Measurements from ENCODE around the gene IQCK. TPM values are rescaled to one million over a fixed set of nuclear protein-coding genes. Genes with fewer than 3 reads are reported as not detected.

IQCK gene
- polyA plus RNA-seq, 3 donors = 0.52 to 1.2 (median 0.58) TPM

GRCh38 chr16:19712418-19713058, 5.5 kb upstream of the IQCK start:
- intact Hi-C loops (cut with micrococcal nuclease) = loop anchor here in 1 of 2 donors (10.0 kb wide), 1 partner anchor 648 kb away; the partner anchor contains the start of gene COQ7
- no peak for TF ChIP-seq CTCF (IDR thresholded peaks at IDR 0.05)
- H3K4me1 Mint-ChIP-seq = peaks cover 14% of the 10 kb centered on the region
- no peaks in the 10 kb centered on the region for H3K9me3 ChIP-seq (replicated peaks in 1 of 2; ENCODE audit: control insufficient read depth in 1 of 2, insufficient read depth in 1 of 2, low read length in 2 of 2)
- peaks cover 3% of the 10 kb centered on the region for H3K79me2 ChIP-seq (ENCODE audit: insufficient read depth, low read length)
- peaks cover 45 to 46% of the 10 kb centered on the region in 2 donors for H3K36me3 Mint-ChIP-seq
- H3K9ac ChIP-seq (ENCODE audit: insufficient read depth, low read length, poor library complexity, severe bottlenecking) = no peak overlapping the region
- H3K9me3 Mint-ChIP-seq = no peaks in the 10 kb centered on the region
- H3K4me3 Mint-ChIP-seq = no peak overlapping the region
- no peaks in the 10 kb centered on the region for H3K27me3 ChIP-seq (ENCODE audit: control insufficient read depth in 2 of 2, insufficient read depth in 2 of 2, low read length in 2 of 2)
- H3K27ac Mint-ChIP-seq = no peak overlapping the region
- H2AFZ ChIP-seq (ENCODE audit: insufficient read depth, low read depth, low read length, poor library complexity, severe bottlenecking) = no peak overlapping the region
- no peak for DNase-seq
- H3K27ac ChIP-seq (ENCODE audit: low read depth in 1 of 2, low read length in 2 of 2) = no peak overlapping the region
- no peak overlapping the region for H3K4me2 ChIP-seq (replicated peaks; ENCODE audit: extremely low read depth, low read length, poor library complexity, severe bottlenecking)
- peaks cover 6 to 9% of the 10 kb centered on the region in 2 donors for H3K4me1 ChIP-seq (ENCODE audit: control insufficient read depth in 1 of 2, insufficient read depth in 2 of 2, low read length in 2 of 2)
- H3K4me3 ChIP-seq (replicated peaks in 1 of 3; ENCODE audit: low read depth in 2 of 3, low read length in 3 of 3) = no peak overlapping the region
- WGBS (ENCODE audit: insufficient coverage) = 91% methylated on average over 6 of the region's 11 CpGs
- H3K36me3 ChIP-seq (replicated peaks in 1 of 2; ENCODE audit: control insufficient read depth in 1 of 2, insufficient read depth in 2 of 2, low read length in 2 of 2) = peaks cover 27 to 45% of the 10 kb centered on the region in 2 donors
- H3K27me3 Mint-ChIP-seq (ENCODE audit: low read depth in 3 of 3) = no peaks in the 10 kb centered on the region
- no peaks in the 10 kb centered on the region for H4K20me1 ChIP-seq (ENCODE audit: insufficient read depth, low read length)

- Mint-ChIP-seq H3K36me3 (peaks cover 41% of the 10 kb centered on the region in 2 donors), H3K4me3 (no peak overlapping the region), H3K27me3 (ENCODE audit: low read depth in 3 of 3) (no peaks in the 10 kb centered on the region), H3K27ac (no peak overlapping the region), H3K9me3 (no peaks in the 10 kb centered on the region), H3K4me1 (peaks cover 16% of the 10 kb centered on the region)
- Histone ChIP-seq H3K27me3 (ENCODE audit: control insufficient read depth in 2 of 2, insufficient read depth in 2 of 2, low read length in 2 of 2) (no peaks in the 10 kb centered on the region), H3K79me2 (ENCODE audit: insufficient read depth, low read length) (peaks cover 7% of the 10 kb centered on the region), H3K4me1 (ENCODE audit: control insufficient read depth in 1 of 2, insufficient read depth in 2 of 2, low read length in 2 of 2) (peaks cover 10 to 16% of the 10 kb centered on the region in 2 donors), H2AFZ (ENCODE audit: insufficient read depth, low read depth, low read length, poor library complexity, severe bottlenecking) (no peak overlapping the region), H3K36me3 (replicated peaks in 1 of 2; ENCODE audit: control insufficient read depth in 1 of 2, insufficient read depth in 2 of 2, low read length in 2 of 2) (peaks cover 24 to 40% of the 10 kb centered on the region in 2 donors), H3K4me2 (replicated peaks; ENCODE audit: extremely low read depth, low read length, poor library complexity, severe bottlenecking) (no peak overlapping the region), H3K9me3 (replicated peaks in 1 of 2; ENCODE audit: control insufficient read depth in 1 of 2, insufficient read depth in 1 of 2, low read length in 2 of 2) (no peaks in the 10 kb centered on the region), H4K20me1 (ENCODE audit: insufficient read depth, low read length) (no peaks in the 10 kb centered on the region), H3K27ac (ENCODE audit: low read depth in 1 of 2, low read length in 2 of 2) (no peak overlapping the region), H3K4me3 (replicated peaks in 1 of 3; ENCODE audit: low read depth in 2 of 3, low read length in 3 of 3) (no peak overlapping the region), H3K9ac (ENCODE audit: insufficient read depth, low read length, poor library complexity, severe bottlenecking) (no peak overlapping the region)
- intact Hi-C loops (cut with micrococcal nuclease) = loop anchor here in 1 of 2 donors (10.0 kb wide), 1 partner anchor 649 kb away; the partner anchor contains the start of gene COQ7
- DNase-seq = no peak
- 96% methylated on average over 6 of the region's 6 CpGs for WGBS (ENCODE audit: insufficient coverage)
- no peak for TF ChIP-seq CTCF (IDR thresholded peaks at IDR 0.05)
These were observed 4.4 kb upstream of the IQCK start for GRCh38 chr16:19713697-19714096.
